ENCODE measurements around the gene SORCS2.

- TF ChIP-seq CTCF (IDR thresholded peaks at IDR 0.05 in 4 of 5, conservative IDR thresholded peaks at IDR 0.05 in 1 of 5) (no peak), POLR2A (IDR thresholded peaks at IDR 0.05) (no peak)
Measured at GRCh38 chr4:7320206-7320797, 128.0 kb downstream of the SORCS2 start.

Data from gastrocnemius medialis (tissue), 4 donors.